Hematopoietic multipotent progenitor cell (in vitro differentiated cells): ENCODE results near the gene PKNOX1. TPM values are rescaled to one million over a fixed set of nuclear protein-coding genes. Genes with fewer than 3 reads are reported as not detected.
"Not testable (repeated sequence)": the region's sequence is repeated elsewhere in the genome, so short reads cannot be mapped to it uniquely, and the experiment has no call there.

Experiments used
- DNase-seq, 3 donors: peaks; one replicate each; pipeline ENCODE4 v3.0.0-alpha.2; 2011 to 2015; ENCODE audit warnings: low read depth in 2 of 3, low spot score in 2 of 3
- total RNA-seq: library from RNA; depleted of rRNA; stranded (reverse); fragments of >200 nt; gene quantifications from one replicate; pipeline ENCODE4 v1.2.3, GENCODE V29; 2012

The PKNOX1 gene, protein sequence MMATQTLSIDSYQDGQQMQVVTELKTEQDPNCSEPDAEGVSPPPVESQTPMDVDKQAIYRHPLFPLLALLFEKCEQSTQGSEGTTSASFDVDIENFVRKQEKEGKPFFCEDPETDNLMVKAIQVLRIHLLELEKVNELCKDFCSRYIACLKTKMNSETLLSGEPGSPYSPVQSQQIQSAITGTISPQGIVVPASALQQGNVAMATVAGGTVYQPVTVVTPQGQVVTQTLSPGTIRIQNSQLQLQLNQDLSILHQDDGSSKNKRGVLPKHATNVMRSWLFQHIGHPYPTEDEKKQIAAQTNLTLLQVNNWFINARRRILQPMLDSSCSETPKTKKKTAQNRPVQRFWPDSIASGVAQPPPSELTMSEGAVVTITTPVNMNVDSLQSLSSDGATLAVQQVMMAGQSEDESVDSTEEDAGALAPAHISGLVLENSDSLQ
- total RNA-seq: 13.7 TPM

DNA sequence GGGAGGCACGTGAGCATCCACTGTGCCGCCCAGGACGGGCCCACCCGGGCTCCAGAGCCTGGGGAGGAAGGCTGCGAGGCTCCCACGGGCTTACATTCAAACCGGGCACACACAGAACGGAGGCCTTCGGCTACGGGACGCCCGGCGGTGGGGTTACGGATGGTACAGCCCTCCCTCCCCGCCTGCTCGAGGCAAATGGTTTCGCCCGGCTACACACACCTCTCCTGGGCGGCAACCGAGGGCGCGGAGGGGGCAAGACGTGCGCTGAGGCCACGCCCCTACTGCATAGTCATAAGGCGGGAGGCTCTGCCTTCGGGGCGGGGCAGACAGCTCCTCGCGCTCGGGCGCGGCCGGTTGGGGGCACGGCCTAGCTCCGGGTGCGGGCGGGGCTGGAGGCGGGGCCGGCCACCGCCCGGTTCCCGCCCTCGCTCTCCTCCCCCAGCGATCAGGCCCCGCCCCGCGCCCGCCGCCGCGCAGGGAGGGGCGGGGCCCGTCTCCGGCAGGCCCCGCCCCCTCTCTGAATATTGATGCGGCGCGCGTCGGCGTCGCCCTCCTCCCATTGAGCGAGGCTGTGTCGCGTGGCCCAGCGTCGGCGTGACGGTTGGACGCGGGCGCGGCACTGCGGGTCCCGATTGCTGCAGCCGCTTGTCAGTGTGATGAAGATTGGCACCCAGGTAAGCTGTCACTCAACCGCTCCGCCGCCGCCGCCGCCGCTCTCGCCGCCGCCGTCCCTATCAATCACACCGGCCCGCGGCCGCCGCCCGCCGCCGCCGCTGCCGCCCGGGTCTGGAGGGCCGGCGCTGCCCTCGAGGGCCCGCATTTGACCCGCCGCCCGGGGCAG is at the start of gene PKNOX1:
Gene PKNOX1 (plus strand): TSS at position 572 of the 841 bp plus-strand sequence. CDS start 29,820 bp downstream, outside the sequence.
- DNase-seq: peak; percentile 99

DNA sequence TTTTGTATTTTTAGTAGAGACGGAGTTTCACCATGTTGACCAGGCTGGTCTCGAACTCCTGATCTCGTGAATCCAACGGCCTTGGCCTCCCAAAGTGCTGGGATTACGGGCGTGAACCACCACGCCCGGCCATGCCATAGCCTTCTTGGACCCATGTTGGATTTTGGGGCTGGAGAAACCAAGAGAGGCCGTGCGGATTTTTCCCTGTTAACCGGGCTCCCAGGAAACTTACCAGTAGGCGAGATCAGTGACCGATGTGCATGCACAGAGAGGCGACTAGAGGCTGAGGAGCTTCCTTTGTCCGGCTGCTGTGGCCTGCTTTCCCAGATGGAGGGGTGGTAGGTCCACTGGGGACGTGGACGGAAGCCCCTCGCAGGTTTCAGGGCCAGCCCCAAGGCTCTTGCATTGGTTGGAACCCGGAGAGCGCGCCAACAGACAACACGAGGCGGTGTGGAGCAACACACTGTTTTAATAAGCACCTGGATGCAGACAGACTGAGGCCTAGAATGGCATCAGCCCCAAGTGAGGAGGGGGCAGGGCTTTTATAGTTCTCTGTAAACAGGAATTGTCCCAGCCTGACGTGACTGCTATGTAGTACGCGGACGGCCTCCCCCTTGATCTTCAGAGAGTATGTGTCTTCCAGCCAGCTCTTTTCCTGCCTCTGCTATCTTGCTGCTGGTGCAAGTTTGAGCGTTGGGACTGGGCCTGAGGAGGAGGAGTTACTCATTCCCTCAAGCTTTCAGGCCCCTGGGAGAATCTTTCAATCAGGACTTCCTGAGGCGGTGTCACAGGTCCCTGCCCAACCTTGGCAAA is 49.0 kb upstream of the PKNOX1 start, which contains the start of gene ERVH48-1:
Gene ERVH48-1 (minus strand): TSS at position 517 of the 813 bp plus-strand sequence. CDS start 6,624 bp downstream, outside the sequence.
- DNase-seq: no peak

DNA sequence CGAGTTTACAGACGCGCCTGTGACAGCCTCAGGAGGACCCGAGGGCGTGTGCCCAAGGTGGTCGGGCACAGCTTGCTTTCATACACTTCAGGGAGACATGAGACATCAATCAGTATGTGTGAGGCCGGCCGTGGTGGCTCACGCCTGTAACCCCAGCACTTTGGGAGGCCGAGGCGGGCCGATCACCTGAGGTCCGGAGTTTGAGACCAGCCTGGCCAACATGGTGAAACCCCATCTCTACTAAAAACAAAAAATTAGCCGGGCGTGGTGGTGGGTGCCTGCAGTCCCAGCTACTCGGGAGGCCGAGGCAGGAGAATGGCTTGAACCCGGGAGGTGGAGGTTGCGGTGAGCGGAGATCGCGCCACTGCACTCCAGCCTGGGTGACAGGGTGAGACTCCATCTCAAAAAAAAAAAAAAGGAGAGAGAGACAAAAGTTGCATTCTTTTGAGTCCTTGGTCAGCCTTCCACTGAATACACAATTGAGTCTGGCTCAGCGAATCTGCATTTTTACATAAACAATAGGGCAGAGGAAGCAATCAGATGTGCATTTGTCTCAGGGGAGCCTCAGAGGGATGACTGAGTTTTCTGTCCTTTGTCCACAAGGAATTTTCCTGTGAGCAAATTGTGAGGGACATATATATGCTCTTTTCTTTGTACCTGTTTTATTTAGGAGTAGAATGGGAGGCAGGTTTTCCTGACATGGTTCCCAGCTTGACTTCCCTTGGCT is 46.7 kb upstream of the PKNOX1 start:
- DNase-seq: not testable (repeated sequence)

DNA sequence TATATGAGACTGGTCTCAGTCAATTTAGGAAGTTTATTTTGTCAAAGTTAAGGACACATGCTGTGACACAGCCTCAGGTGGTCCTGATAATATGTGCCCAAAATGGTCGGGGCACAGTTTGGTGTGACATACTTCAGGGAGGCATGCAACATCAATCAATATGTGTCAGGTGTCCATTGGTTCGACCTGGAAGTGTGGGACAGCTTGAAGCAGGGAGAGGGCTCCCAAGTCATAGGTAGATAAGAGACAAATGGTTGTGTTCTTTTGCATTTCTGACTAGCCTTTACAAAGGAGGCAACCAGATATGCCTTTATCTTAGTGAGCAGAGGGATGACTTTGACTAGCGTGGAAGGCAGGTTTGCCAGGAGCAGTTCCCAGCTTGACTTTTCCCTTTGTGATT is 44.4 kb upstream of the PKNOX1 start:
- no peak for DNase-seq

DNA sequence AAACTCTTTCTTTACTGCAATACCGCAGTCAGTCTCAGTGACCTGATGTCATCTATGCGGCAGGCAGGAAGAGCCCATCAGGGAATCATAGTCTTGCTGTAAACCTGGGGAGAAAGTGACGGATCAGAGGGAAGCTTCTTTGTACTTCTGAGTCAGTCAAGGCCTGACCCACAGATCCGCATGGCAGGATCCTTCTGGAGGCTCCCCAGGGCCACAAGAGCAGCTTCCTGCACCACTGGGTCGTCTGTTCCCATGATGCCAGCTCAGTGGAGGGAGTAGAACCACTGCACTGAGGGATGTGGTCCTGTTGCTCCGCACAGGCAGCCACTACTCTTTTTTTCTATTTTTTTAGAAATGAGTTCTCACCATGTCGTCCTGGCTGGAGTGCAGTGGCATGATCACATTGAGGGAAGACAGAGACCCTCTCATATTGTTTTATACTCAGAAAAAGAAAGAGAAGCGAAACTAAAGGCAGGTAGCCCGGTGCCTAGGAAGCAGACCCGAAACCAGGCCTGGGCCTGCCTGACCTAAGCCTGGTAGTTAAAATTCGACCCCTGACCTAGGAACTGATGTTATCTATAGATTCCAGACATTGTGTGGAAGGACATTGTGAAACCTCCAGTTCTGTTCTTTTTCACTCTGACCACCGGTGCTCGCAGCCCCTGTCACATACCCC is 42.7 kb upstream of the PKNOX1 start:
- DNase-seq: no peak

DNA sequence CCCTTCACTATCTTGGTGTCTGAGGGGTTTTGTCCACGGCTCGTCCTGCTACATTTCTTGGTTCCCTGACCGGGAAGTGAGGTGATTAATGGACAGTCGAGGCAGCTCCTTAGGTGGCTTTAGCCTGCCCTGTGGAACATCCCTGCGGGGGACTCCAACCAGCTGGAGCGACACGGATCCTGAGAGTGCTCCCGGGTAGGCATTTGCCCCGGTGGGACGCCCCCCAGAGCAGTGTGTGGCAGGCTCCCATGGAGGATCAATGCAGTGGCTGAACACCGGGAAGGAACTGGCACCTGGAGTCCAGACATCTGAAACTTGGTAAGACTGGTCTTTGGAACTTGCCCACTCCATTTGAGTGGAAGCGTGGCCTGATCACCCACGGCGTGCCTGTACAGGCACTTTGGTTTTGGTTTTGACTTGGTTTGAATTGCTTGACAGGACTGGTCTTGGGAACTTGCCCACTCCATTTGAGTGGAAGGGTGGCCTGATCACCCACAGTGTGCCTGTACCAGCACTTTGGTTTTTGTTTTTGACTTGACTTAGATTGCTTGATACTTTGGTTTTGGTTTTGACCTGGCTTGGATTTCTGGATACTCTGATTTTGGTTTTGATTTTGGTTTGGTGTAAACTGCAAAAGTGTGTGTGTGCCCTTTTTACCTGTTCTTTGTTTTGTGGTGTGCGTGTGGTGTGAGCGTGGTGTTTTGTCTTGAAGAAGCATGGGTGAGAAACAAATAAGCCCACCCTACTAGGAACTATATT is 41.8 kb upstream of the PKNOX1 start:
- DNase-seq: not testable (repeated sequence)

DNA sequence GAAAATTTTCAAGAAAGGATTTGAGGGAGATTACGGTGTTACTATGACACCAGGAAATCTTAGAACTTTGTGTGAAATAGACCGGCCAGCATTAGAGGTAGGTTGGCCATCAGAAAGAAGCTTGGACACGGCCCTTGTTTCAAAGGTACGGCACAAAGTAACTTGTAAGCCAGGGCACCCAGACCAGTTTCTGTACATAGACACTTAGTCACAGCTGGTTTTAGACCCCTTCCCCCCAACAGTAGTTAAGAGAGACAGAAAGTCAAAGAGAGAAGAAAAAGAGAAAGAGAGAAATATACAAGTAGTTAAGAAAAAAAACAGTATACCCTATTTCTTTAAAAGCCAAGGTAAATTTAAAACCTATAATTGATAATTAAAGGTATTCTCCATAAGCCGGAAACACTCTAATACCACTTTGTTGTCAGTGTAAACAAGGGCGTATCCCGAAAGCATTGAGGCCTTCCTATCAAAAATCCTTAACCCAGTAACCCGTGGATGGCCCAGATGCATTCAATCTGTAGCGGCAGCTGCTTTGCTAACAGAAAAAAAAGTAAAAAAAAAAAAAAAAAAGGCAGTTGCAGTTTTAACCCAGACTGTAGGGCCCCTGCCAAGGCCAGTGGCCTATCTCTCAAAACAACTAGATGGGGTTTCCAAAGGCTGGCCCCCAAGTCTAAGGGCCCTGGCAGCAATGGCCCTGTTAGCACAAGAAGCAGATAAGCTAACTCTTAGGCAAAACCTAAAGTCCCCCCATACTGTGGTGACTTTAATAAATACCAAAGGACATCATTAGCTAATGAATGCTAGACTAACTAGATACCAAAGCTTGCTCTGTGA is 41.0 kb upstream of the PKNOX1 start:
- DNase-seq: not testable (repeated sequence)

DNA sequence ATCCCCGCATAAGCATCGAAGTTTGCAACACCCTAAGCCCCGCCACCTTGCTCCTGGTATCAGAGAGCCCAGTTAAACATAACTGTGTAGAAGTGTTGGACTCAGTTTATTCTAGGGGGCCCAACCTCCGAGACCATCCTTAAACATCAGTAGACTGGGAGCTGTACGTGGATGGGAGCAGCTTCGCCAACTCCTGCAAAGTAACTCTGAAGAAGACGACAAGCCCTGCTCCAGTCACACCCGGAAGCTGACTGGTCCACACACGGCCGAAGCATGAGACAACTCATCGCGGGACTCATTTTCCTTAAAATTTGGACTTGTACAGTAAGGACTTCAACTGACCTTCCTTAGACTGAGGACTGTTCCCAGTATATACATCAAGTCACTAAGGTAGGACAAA is 40.4 kb upstream of the PKNOX1 start:
- DNase-seq: not testable (repeated sequence)

DNA sequence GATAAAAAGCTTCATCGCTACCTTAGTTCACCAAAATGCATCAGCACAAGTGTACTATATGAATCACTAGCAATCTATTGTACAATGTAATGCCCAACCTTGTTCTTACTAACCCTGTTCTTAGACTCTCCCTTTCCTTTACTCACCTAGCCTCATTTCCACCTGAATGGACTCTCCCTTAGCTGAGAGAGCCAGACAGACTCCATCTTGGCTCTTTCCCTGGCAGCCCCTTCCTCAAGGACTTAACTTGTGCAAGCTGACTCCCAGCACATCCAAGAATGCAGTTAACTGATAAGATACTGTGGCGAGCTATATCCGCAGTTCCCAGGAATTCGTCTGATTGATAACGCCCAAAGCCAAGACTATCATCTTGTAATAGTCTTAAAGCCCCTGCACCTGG is 38.0 kb upstream of the PKNOX1 start:
- DNase-seq: not testable (repeated sequence)

DNA sequence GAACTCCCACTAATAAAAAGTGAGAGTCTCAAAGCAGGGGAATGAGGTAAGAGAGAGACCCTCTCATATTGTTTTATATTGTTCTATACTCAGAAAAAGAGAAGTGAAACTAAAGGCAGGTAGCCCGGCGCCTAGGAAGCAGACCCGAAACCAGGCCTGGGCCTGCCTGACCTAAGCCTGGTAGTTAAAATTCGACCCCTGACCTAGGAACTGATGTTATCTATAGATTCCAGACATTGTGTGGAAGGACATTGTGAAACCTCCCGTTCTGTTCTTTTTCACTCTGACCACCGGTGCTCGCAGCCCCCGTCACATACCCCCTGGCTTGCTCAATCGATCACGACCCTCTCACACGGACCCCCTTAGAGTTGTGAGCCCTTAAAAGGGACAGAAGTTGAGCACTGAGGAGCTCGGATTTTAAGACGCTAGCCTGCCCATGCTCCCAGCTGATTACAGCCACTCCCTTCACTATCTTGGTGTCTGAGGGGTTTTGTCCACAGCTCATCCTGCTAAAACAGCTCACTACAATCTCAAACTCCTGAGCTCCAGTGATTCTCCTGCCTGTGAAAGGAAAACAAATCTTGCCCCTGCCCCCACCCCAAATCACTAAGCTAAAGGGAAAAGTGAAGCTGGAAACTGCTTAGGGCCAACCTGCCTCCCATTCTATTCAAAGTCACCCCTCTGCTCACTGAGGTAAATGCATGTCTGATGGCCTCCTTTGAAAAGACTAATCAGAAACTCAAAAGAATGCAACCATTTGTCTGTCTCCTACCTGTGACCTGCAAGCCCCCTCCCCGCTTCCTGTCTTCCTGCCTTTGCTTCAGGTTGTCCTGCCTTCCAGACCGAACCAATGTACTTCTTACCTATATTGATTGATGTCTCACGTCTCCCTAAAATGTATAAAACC is 37.1 kb upstream of the PKNOX1 start:
- not testable (repeated sequence) for DNase-seq

DNA sequence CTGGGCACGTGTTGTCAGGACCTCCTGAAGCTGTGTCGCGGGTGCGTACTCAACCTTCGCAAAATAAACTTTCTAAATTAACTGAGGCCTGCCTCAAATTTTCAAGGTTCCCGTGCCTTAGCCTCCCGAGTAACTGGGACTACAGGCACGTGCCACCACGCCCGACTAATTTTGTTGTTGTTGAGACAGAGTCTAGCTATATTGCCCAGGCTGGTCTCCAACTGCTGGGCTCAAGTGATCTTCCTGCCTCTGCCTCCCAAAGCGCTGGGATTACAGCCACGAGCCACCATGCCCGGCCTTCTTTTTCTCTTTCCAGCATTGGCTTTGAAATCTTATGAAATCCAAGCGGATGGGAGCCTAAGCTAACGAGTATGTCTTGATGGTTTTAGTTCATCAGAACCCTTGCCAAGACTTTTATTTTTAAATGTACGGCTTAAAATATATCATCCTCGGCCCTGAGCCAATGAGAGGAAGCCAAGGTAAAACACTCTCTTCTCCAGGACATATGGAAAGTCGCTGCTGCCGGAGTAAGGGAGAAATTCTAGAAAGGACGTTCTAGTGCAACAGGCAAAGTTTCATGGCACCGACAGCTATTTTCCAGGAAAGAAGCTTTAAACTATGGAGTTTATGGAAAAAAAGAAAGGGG is 36.3 kb upstream of the PKNOX1 start:
- DNase-seq: no peak

DNA sequence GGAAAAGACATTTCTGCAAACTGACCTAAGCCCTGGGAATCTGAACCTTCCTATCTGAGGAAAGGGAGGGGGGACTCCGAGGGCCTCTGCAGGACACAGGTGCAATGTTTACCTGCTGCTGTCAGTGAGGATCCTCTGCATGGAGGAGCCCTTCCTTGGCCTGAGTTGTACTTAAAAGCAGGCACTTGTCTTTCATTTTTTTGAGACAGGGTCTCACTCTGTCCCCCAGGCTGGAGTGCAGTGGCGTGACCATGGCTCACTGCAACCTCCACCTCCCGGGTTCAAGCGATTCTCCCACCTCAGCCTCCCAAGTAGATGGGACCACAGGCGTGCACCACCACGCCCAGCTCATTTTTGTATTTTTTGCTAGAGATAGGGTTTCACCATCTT is 35.8 kb upstream of the PKNOX1 start:
- DNase-seq: not testable (repeated sequence)

DNA sequence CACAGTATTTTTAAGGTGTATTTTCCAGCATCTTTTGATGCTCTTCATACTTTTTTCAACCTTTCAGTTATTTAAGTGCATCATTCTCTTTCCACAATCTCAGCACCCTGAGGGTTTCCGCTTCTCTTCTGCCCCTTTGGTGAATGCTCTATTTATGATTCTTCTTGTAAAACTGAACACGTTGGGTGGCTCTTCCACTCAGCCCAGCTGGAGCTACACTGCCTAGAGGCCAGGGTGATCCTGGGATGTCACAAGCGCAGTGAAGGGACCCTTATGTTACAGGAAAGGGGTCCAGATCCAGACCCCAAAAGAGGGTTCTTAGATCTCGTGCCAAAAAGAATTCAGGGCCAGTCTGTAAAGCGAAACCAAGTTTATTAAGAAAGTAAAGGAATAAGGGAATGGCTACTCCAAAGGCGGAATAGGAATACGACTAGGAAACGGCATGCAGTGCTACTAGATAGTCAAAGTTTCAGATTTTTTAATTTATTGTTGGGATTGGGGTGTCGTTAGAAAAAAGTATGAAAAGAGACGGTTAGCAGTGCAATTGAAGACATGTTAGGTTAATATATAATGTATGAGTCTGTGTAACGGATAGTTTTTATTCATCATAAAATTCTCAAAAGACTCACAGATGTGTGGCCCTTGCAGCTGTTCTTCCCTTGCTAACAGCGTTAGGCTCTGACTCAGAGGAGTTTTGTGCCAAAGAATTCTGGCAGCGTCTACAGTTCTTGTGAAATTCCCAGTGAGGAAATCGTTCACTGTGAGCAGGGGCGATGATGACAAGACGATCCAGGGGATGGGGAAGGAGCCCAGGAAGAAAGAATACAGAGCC is 34.6 kb upstream of the PKNOX1 start:
- no peak for DNase-seq

DNA sequence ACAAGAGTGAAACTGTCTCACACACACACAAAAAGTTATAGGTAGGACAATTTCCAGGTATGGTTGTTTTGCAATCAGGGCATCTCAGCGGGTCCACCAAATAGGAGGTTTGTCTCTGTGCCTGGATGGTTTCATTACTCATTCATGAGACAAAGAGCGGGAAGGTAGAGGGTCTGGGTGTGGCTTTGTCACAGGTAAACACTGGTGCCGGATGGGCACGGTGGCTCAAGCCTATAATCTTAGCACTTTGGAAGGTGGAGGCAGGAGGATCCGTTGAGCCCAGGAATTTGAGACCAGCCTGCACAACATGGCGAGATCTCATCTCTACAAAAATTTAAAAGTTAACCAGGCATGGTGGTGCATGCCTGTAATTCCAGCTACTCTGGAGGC is 32.7 kb upstream of the PKNOX1 start:
- no peak for DNase-seq

DNA sequence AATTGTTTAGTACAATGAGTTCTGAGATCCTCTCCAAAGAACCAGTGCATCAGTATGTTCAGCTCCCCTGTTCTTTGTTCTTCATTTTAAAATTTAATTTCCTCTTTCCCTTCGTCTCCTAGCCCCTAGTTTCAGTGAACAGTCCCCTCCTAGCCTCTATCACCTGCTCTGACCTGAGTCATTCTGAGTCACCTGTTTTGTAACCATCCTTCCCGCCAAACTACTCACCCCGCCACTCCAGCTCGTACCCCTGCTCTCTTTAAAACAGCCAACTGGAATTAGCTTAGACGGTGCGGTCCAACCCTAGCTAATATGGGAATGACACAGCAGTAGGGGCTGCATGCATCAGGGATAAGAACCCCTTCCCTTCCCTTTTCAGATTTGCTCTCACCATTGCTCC is 32.1 kb upstream of the PKNOX1 start:
- no peak for DNase-seq
